ENCODE data around the gene FIG4.
A peak's percentile ranks its signal among the peaks of the same experiment; 100 is the strongest.

The FIG4 gene

GRCh38 chr6:109693111-109693510 lies 2.0 kb downstream of the FIG4 start:
- Histone ChIP-seq H4K8ac (ENCODE audit: low read depth, low read length) (no peak overlapping the region), H2BK15ac (replicated peaks; ENCODE audit: low read depth) (no peak overlapping the region), H3K79me2 (ENCODE audit: control insufficient read depth, insufficient read depth, low read length) (no peaks in the 10 kb centered on the region), H3K4ac (ENCODE audit: low read depth, low read length) (no peak overlapping the region), H3K4me3 (ENCODE audit: low read length) (no peak overlapping the region), H4K5ac (ENCODE audit: low read length) (no peak overlapping the region), H3K27ac (ENCODE audit: low read depth, low read length) (no peak overlapping the region), H3K9ac (ENCODE audit: low read length) (no peak overlapping the region), H3K79me1 (ENCODE audit: low read length) (no peaks in the 10 kb centered on the region), H3K23ac (ENCODE audit: low read length) (no peak overlapping the region), H3K18ac (ENCODE audit: low read length) (no peak overlapping the region), H3K36me3 (ENCODE audit: control insufficient read depth, insufficient read depth, low read length) (no peaks in the 10 kb centered on the region), H2AK5ac (ENCODE audit: low read length) (no peak overlapping the region), H3K4me1 (ENCODE audit: control insufficient read depth, low read depth, low read length) (no peaks in the 10 kb centered on the region), H3K27me3 (ENCODE audit: insufficient read depth, low read length, poor library complexity) (no peaks in the 10 kb centered on the region), H3K56ac (ENCODE audit: low read length) (no peak overlapping the region), H2BK120ac (ENCODE audit: low read depth, low read length) (no peak overlapping the region), H2BK5ac (ENCODE audit: low read length) (no peak overlapping the region), H3K4me2 (ENCODE audit: low read length) (no peak overlapping the region)
- no peak for DNase-seq

GRCh38 chr6:109695468-109695867 lies 4.4 kb downstream of the FIG4 start:
- no peaks in the 10 kb centered on the region for H3K27me3 ChIP-seq (ENCODE audit: insufficient read depth, low read length, poor library complexity)
- no peak overlapping the region for H3K4ac ChIP-seq (ENCODE audit: low read depth, low read length)
- no CpG with 5 or more reads among the region's 4 CpGs for WGBS (ENCODE audit: extremely low coverage, insufficient coverage, low lambda C conversion rate)
- no peak overlapping the region for H3K23ac ChIP-seq (ENCODE audit: low read length)
- H3K4me2 ChIP-seq (ENCODE audit: low read length) = no peak overlapping the region
- no peaks in the 10 kb centered on the region for H3K79me1 ChIP-seq (ENCODE audit: low read length)
- H3K36me3 ChIP-seq (ENCODE audit: control insufficient read depth, insufficient read depth, low read length) = no peaks in the 10 kb centered on the region
- H3K18ac ChIP-seq (ENCODE audit: low read length) = no peak overlapping the region
- no peaks in the 10 kb centered on the region for H3K79me2 ChIP-seq (ENCODE audit: control insufficient read depth, insufficient read depth, low read length)
- no peak overlapping the region for H3K4me3 ChIP-seq (ENCODE audit: low read length)
- H2BK5ac ChIP-seq (ENCODE audit: low read length) = no peak overlapping the region
- H2BK15ac ChIP-seq (replicated peaks; ENCODE audit: low read depth) = no peak overlapping the region
- H3K4me1 ChIP-seq (ENCODE audit: control insufficient read depth, low read depth, low read length) = no peaks in the 10 kb centered on the region
- no peak overlapping the region for H3K27ac ChIP-seq (ENCODE audit: low read depth, low read length)
- no peak overlapping the region for H3K56ac ChIP-seq (ENCODE audit: low read length)
- no peak overlapping the region for H3K9ac ChIP-seq (ENCODE audit: low read length)
- H2AK5ac ChIP-seq (ENCODE audit: low read length) = no peak overlapping the region
- DNase-seq = peak; percentile 66
- H4K8ac ChIP-seq (ENCODE audit: low read depth, low read length) = no peak overlapping the region
- H2BK120ac ChIP-seq (ENCODE audit: low read depth, low read length) = no peak overlapping the region
- no peak overlapping the region for H4K5ac ChIP-seq (ENCODE audit: low read length)

GRCh38 chr6:109696355-109696754 lies 5.3 kb downstream of the FIG4 start:
- Histone ChIP-seq H4K5ac (ENCODE audit: low read length) (no peak overlapping the region), H4K8ac (ENCODE audit: low read depth, low read length) (no peak overlapping the region), H3K4me3 (ENCODE audit: low read length) (no peak overlapping the region), H3K4me2 (ENCODE audit: low read length) (no peak overlapping the region), H3K18ac (ENCODE audit: low read length) (no peak overlapping the region), H2BK15ac (replicated peaks; ENCODE audit: low read depth) (no peak overlapping the region), H3K56ac (ENCODE audit: low read length) (no peak overlapping the region), H3K79me2 (ENCODE audit: control insufficient read depth, insufficient read depth, low read length) (no peaks in the 10 kb centered on the region), H3K4ac (ENCODE audit: low read depth, low read length) (no peak overlapping the region), H3K79me1 (ENCODE audit: low read length) (no peaks in the 10 kb centered on the region), H3K9ac (ENCODE audit: low read length) (no peak overlapping the region), H3K27me3 (ENCODE audit: insufficient read depth, low read length, poor library complexity) (no peaks in the 10 kb centered on the region), H2BK5ac (ENCODE audit: low read length) (no peak overlapping the region), H3K4me1 (ENCODE audit: control insufficient read depth, low read depth, low read length) (no peaks in the 10 kb centered on the region), H3K23ac (ENCODE audit: low read length) (no peak overlapping the region), H3K27ac (ENCODE audit: low read depth, low read length) (no peak overlapping the region), H3K36me3 (ENCODE audit: control insufficient read depth, insufficient read depth, low read length) (no peaks in the 10 kb centered on the region), H2AK5ac (ENCODE audit: low read length) (no peak overlapping the region), H2BK120ac (ENCODE audit: low read depth, low read length) (no peak overlapping the region)
- no peak for DNase-seq
- 100% methylated on average over 2 of the region's 5 CpGs for WGBS (ENCODE audit: extremely low coverage, insufficient coverage, low lambda C conversion rate)

GRCh38 chr6:109701221-109701620 lies 10.1 kb downstream of the FIG4 start:
- no peak overlapping the region for H2BK15ac ChIP-seq (replicated peaks; ENCODE audit: low read depth)
- no peak overlapping the region for H3K23ac ChIP-seq (ENCODE audit: low read length)
- WGBS (ENCODE audit: extremely low coverage, insufficient coverage, low lambda C conversion rate) = no CpG with 5 or more reads among the region's 4 CpGs
- H2BK120ac ChIP-seq (ENCODE audit: low read depth, low read length) = no peak overlapping the region
- H3K4me3 ChIP-seq (ENCODE audit: low read length) = no peak overlapping the region
- H3K4me1 ChIP-seq (ENCODE audit: control insufficient read depth, low read depth, low read length) = no peaks in the 10 kb centered on the region
- H4K5ac ChIP-seq (ENCODE audit: low read length) = no peak overlapping the region
- no peaks in the 10 kb centered on the region for H3K36me3 ChIP-seq (ENCODE audit: control insufficient read depth, insufficient read depth, low read length)
- H3K79me1 ChIP-seq (ENCODE audit: low read length) = no peaks in the 10 kb centered on the region
- no peak overlapping the region for H3K18ac ChIP-seq (ENCODE audit: low read length)
- no peak overlapping the region for H3K56ac ChIP-seq (ENCODE audit: low read length)
- H4K8ac ChIP-seq (ENCODE audit: low read depth, low read length) = no peak overlapping the region
- H3K4me2 ChIP-seq (ENCODE audit: low read length) = no peak overlapping the region
- DNase-seq = no peak
- H3K79me2 ChIP-seq (ENCODE audit: control insufficient read depth, insufficient read depth, low read length) = no peaks in the 10 kb centered on the region
- H2BK5ac ChIP-seq (ENCODE audit: low read length) = no peak overlapping the region
- H3K27me3 ChIP-seq (ENCODE audit: insufficient read depth, low read length, poor library complexity) = no peaks in the 10 kb centered on the region
- H3K4ac ChIP-seq (ENCODE audit: low read depth, low read length) = no peak overlapping the region
- H3K27ac ChIP-seq (ENCODE audit: low read depth, low read length) = no peak overlapping the region
- no peak overlapping the region for H3K9ac ChIP-seq (ENCODE audit: low read length)
- no peak overlapping the region for H2AK5ac ChIP-seq (ENCODE audit: low read length)

- no peak overlapping the region for H3K9ac ChIP-seq (ENCODE audit: low read length)
- H2BK120ac ChIP-seq (ENCODE audit: low read depth, low read length) = no peak overlapping the region
- H3K79me1 ChIP-seq (ENCODE audit: low read length) = no peaks in the 10 kb centered on the region
- no peaks in the 10 kb centered on the region for H3K79me2 ChIP-seq (ENCODE audit: control insufficient read depth, insufficient read depth, low read length)
- no peak overlapping the region for H2BK5ac ChIP-seq (ENCODE audit: low read length)
- no peak for DNase-seq
- H3K27ac ChIP-seq (ENCODE audit: low read depth, low read length) = no peak overlapping the region
- H3K4me2 ChIP-seq (ENCODE audit: low read length) = no peak overlapping the region
- no peak overlapping the region for H3K18ac ChIP-seq (ENCODE audit: low read length)
- H3K4ac ChIP-seq (ENCODE audit: low read depth, low read length) = no peak overlapping the region
- H3K23ac ChIP-seq (ENCODE audit: low read length) = no peak overlapping the region
- no peak overlapping the region for H4K5ac ChIP-seq (ENCODE audit: low read length)
- no peak overlapping the region for H2AK5ac ChIP-seq (ENCODE audit: low read length)
- H3K27me3 ChIP-seq (ENCODE audit: insufficient read depth, low read length, poor library complexity) = no peaks in the 10 kb centered on the region
- no CpG with 5 or more reads among the region's 2 CpGs for WGBS (ENCODE audit: extremely low coverage, insufficient coverage, low lambda C conversion rate)
- H3K36me3 ChIP-seq (ENCODE audit: control insufficient read depth, insufficient read depth, low read length) = no peaks in the 10 kb centered on the region
- no peak overlapping the region for H2BK15ac ChIP-seq (replicated peaks; ENCODE audit: low read depth)
- H4K8ac ChIP-seq (ENCODE audit: low read depth, low read length) = no peak overlapping the region
- no peak overlapping the region for H3K4me3 ChIP-seq (ENCODE audit: low read length)
- H3K56ac ChIP-seq (ENCODE audit: low read length) = no peak overlapping the region
- H3K4me1 ChIP-seq (ENCODE audit: control insufficient read depth, low read depth, low read length) = no peaks in the 10 kb centered on the region
Observed at GRCh38 chr6:109701774-109702173, 10.7 kb downstream of the FIG4 start.

- Histone ChIP-seq H3K56ac (ENCODE audit: low read length) (no peak overlapping the region), H3K36me3 (ENCODE audit: control insufficient read depth, insufficient read depth, low read length) (no peaks in the 10 kb centered on the region), H3K23ac (ENCODE audit: low read length) (no peak overlapping the region), H3K4me3 (ENCODE audit: low read length) (no peak overlapping the region), H2BK120ac (ENCODE audit: low read depth, low read length) (no peak overlapping the region), H3K4me2 (ENCODE audit: low read length) (no peak overlapping the region), H3K27me3 (ENCODE audit: insufficient read depth, low read length, poor library complexity) (no peaks in the 10 kb centered on the region), H3K4me1 (ENCODE audit: control insufficient read depth, low read depth, low read length) (no peaks in the 10 kb centered on the region), H3K79me1 (ENCODE audit: low read length) (no peaks in the 10 kb centered on the region), H2BK15ac (replicated peaks; ENCODE audit: low read depth) (no peak overlapping the region), H4K8ac (ENCODE audit: low read depth, low read length) (no peak overlapping the region), H3K79me2 (ENCODE audit: control insufficient read depth, insufficient read depth, low read length) (no peaks in the 10 kb centered on the region), H3K4ac (ENCODE audit: low read depth, low read length) (no peak overlapping the region), H2BK5ac (ENCODE audit: low read length) (no peak overlapping the region), H3K27ac (ENCODE audit: low read depth, low read length) (no peak overlapping the region), H3K18ac (ENCODE audit: low read length) (no peak overlapping the region), H2AK5ac (ENCODE audit: low read length) (no peak overlapping the region), H4K5ac (ENCODE audit: low read length) (no peak overlapping the region), H3K9ac (ENCODE audit: low read length) (no peak overlapping the region)
- no peak for DNase-seq
- WGBS (ENCODE audit: extremely low coverage, insufficient coverage, low lambda C conversion rate) = no CpG with 5 or more reads among the region's 4 CpGs
Observed at GRCh38 chr6:109702791-109703190, 11.7 kb downstream of the FIG4 start.
